GM19397 (cell line): ENCODE results near the gene EPHB6.

ENCODE experiments used
- ATAC-seq: cut with Tn5 transposase; IDR thresholded peaks from one replicate; pipeline ENCODE4 v1.9.1; 2021; ENCODE audit warnings: mild to moderate bottlenecking, moderate library complexity; ENCODE audit not compliant: unreplicated experiment

Gene EPHB6

GRCh38 chr7:142833174-142834048 is 21.5 kb upstream of the EPHB6 start:
- no peak for ATAC-seq

GRCh38 chr7:142835487-142835886 is 19.4 kb upstream of the EPHB6 start:
- ATAC-seq = no peak

- ATAC-seq = no peak
Measured at GRCh38 chr7:142836426-142836825, 18.4 kb upstream of the EPHB6 start.

DNA sequence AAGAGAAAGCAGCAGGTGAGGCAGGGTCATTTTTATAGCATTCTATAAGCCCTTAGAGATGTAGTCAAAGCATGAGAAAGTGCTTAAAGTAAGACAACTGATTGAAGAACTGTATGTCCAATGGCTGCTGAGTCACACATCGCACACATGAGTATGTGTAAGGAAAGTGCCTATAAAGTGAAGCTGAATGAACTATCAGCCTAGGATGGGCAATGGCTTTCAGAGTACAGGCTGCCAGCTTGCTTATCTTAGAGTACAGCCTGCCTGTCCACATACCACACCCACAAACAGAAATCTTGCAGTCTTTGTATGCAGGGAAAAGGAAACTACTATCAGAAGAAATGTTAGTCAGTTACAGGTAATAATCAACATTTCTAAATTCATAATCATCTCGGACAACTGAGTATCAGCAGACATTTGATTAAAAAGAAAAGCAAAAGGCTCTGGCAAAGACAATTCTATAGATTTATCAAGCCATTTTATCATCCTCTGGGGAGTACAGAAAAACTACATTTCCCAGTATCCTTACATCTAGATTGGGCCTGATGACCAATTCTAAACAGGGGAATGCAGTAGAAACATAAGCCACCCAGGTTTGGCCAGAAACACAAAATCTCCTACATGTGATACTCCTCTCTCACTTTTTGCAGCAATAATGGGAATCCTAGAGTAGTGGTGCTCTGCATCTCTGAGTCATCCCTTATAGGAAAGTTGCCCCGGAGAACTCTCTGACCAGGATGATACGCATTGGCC is 16.2 kb upstream of the EPHB6 start:
- ATAC-seq = no peak

GRCh38 chr7:142842251-142842766 is 12.6 kb upstream of the EPHB6 start:
- ATAC-seq = no peak

GRCh38 chr7:142847353-142847752 is 7.5 kb upstream of the EPHB6 start:
- no peak for ATAC-seq

DNA sequence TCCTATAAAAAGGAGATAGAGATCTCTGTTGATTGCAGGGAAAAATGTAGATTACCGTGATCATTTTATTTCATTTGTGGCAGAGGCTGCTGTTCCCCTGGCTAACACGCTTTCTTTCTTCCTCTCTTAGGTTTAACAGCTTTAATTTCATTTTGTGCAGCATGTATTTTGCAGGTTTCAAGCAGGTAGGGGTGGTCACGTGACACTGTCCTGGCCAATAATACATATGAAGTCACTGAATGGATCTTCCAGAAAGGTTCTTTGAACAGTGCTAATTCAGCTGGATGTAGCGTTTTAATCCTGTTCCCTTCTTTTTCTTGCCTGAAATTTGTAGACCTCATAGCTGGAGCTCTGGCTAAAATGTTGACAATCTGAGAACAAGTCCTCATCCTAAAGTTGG is 3.6 kb upstream of the EPHB6 start:
- ATAC-seq = no peak

- no peak for ATAC-seq
Measured at GRCh38 chr7:142851919-142852318, 3.0 kb upstream of the EPHB6 start.

- peak; percentile 83 for ATAC-seq
Measured at GRCh38 chr7:142853739-142854371, 1.0 kb upstream of the EPHB6 start.

- peak; percentile 3 for ATAC-seq
Measured at GRCh38 chr7:142855114-142855743, 353 bp downstream of the EPHB6 start.

DNA sequence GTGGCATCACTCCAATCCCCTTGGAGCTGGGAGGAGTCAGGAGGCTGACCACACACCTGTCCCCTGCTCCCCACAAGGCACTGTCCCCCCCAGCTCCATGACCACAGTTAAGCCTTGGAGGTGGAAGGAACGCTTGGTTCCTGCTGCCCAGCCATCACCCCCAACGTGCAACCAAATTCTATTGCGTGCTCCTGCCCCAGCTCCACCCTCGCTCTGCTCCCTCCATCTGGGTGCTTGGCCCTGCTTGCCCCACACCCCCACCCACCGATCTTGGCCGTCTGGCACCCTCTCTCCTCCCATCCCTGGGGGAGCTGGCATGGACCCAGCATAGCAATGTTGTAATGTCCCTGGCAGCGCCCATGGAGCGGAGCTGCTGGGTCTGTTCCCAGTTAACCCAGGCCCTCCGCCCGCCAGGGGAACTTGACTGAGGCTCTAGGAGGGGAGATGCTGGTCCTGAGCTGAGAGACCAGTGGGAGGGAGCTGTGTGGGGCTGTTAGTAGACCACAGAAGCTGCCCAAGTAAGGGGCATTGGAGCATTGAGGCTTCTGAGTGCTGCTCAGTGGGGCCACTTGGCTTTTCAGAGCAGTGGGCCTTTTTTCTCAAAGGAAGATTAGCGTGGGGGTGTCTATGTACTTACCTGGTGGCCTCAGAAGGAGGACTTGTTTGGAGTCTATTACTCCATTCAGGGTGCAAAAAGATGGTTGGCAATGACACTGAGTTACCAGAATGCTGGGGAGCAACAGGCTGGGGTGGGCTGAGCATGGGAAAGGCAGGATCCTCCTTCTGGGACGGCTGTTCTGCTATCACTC is 1.1 kb downstream of the EPHB6 start:
- no peak for ATAC-seq

DNA sequence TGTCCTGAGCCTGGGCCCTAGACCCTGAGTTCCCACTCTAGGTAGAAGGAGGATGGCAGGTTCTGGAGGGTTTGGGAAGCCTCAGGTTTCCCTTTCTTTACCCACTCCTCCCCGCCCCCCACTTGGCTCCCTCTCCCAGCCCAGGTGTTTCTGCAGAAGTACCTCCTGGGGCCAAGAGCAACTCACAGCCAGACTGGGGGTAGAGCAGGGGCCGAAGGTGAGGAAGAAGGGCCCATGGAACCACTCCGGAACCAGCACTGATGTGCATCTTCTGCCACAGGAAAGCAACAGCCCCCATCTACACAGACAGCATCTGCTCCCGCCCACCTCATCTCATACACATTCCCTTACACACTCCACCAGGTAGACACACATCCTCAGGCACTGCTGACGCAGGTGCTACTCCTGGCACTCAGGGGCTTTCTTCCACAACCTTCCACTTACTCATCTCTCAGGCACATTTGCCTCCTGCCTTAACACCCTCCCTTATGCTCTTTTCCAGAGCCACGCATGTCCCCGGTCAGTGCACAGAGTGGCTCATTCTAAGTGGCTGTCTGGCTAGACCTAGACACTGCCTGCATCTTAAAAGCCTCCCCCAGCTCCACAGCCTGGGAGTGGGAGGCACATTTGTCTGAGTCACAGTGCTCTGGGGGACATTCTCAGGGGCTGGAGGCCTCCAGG is 1.8 kb downstream of the EPHB6 start:
- ATAC-seq = no peak

GRCh38 chr7:142857625-142858024 is 2.7 kb downstream of the EPHB6 start:
- ATAC-seq = no peak

DNA sequence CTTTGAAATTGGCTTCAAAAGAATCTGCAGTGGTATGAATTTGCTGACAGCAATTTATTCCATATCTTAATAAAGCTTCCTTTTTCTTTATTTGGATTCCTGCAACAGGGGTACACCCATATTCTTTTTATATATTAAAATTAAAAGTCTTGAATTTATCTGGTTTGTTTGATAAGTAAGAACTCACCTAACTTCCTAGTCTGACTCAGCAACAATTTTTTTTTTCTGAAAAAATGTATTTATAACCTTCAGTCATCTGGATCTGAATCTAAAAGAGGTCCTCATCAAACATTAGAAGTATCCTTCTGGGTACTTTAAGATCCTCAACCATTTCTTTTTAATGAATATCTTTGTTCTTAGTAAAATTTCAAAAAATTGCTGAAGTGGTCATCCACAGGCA is 4.5 kb downstream of the EPHB6 start:
- no peak for ATAC-seq

GRCh38 chr7:142859829-142860228 is 5.0 kb downstream of the EPHB6 start:
- ATAC-seq = no peak

DNA sequence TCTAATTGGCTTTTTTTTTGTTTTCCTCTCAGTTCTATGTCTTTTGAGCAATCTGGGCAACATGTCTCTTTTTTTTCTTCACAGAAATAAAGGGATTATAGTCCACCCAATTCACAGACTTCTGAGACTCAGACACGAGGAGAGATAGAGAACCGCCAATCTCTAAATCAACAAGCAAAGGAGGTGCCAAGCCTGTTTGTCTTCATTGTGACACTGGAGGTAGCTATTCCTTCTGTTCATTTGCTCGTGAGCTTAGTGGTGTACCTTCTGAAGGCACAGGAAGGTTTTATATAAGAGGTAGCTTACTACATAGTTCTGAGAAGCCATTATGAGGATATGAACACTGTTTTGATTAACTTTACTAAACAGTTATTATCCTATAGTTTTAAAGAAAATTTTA is 6.1 kb downstream of the EPHB6 start:
- ATAC-seq = no peak

DNA sequence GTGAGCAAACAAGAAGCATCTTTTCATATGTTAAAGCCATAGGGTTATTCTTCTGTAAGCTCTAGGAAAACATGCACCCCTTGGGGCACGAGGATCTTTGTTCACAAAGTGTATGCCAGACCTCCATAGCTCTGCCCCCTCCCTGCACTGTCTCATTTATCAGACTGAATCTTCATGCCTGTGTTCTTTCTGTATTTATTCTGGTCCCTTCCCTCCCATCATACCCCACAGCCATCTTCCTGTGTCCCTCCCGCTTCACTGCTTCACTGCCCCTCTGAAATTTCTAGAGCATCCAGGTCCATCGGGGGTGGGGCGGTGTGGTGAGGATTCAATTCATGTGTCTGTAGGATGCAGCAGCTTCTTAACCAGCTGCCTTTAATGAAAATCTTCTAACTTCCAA is 7.5 kb downstream of the EPHB6 start:
- ATAC-seq = no peak

DNA sequence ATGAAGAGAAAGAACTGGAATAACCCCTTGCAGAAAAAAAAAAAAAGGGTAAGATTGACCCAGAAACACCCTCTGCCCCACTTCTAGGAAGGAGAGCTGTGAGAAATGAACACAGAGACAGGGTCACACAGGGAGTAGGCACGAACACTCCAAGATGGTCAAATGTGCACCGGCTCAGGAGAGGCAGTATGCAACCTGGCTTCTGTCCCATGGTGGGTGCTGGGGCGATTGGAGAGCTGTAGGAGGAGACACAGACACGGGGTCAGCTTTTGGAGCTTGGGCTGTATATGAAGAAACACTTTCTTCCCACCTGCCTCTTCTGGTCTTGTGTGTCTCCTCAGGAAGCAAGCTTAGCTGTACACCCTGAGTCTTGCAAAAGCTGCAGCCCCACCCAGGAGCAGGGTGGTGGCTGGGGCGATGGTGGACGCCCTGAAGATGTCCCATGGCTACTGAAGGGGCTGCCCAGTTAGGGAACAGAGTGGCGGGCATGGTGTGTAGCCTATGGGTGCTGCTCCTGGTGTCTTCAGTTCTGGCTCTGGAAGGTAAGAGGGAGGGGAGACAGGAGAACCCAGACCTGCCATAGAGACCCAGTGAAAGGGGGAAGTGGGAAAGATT is 8.0 kb downstream of the EPHB6 start:
- no peak for ATAC-seq
